Gastrocnemius medialis (tissue), 4 donors: Measurements from ENCODE around the gene STAP1.

Source experiments
- CTCF ChIP-seq, 5 experiments: fragments of 450-650 bp in 3 of 5; fragments of 200-600 bp in 2 of 5; sonication (generic) in 2 of 5; IDR thresholded peaks in 4 of 5; conservative IDR thresholded peaks in 1 of 5; 1 replicate in 4 of 5; 2 replicates in 1 of 5; pipeline ENCODE4 v1.5.1; 2016 to 2019; ENCODE audit warnings: antibody characterized with exemption in 5 of 5, mild to moderate bottlenecking in 3 of 5, moderate library complexity in 3 of 5
- POLR2A ChIP-seq, 2 donors: fragments of 450-650 bp; IDR thresholded peaks; one replicate each; pipeline ENCODE4 v1.6.1; 2017; ENCODE audit warnings: antibody characterized with exemption in 2 of 2, mild to moderate bottlenecking in 2 of 2, moderate library complexity in 2 of 2

- TF ChIP-seq POLR2A (IDR thresholded peaks at IDR 0.05), result no peak
- TF ChIP-seq CTCF (IDR thresholded peaks at IDR 0.05 in 4 of 5, conservative IDR thresholded peaks at IDR 0.05 in 1 of 5), result no peak
These were observed 16.9 kb downstream of the STAP1 start for GRCh38 chr4:67575232-67576058.
